ENCODE results near the gene NBEA. TPM values are rescaled to one million over a fixed set of nuclear protein-coding genes. Genes with fewer than 3 reads are reported as not detected.

Gene NBEA
- total and polyA plus RNA-seq, 12 donors, result 3.1 to 19.7 (median 14.2) TPM

DNA sequence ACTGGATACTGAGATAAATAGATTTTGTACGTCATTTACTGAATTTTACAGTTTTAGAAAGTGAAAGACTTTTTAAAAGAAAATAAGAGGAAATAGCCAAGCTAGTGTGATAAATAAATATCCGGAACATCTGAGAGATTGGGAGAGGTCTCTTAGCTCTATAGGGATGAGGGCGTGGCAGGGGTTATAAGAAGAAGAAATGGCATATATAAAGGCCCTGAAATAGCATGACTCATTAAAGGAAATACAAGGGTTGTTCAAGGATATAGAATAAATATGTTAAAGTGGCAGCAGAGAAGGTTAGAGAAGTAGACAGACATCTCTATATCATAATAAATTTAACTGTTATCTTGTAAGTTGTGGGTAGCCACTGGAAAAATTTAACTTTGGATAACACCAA lies 390.1 kb downstream of the NBEA start:
- H3K27ac ChIP-seq, result no peak overlapping the region
- no peaks in the 10 kb centered on the region for H3K27me3 ChIP-seq
- TF ChIP-seq POLR2A (IDR thresholded peaks at IDR 0.05) (no peak), CTCF (IDR thresholded peaks at IDR 0.05) (no peak)
- intact Hi-C loops (cut with DNase I), result no loop called here
- WGBS, 4 donors, result 87 to 95% (median 90%) methylated on average over 3 of the region's 3 CpGs
- no peak for DNase-seq
- H3K4me1 ChIP-seq (replicated peaks in 1 of 2), result no peaks in the 10 kb centered on the region
- H3K36me3 ChIP-seq (replicated peaks in 1 of 2), result no peaks in the 10 kb centered on the region
- H3K4me3 ChIP-seq, result no peak overlapping the region
- H3K9me3 ChIP-seq (replicated peaks in 1 of 3), result peaks cover 0 to 8% (median 0%) of the 10 kb centered on the region in 3 donors

- TF ChIP-seq CTCF (IDR thresholded peaks at IDR 0.05) (no peak), POLR2A (IDR thresholded peaks at IDR 0.05) (no peak)
Measured at GRCh38 chr13:35333157-35333556, 391.1 kb downstream of the NBEA start.

DNA sequence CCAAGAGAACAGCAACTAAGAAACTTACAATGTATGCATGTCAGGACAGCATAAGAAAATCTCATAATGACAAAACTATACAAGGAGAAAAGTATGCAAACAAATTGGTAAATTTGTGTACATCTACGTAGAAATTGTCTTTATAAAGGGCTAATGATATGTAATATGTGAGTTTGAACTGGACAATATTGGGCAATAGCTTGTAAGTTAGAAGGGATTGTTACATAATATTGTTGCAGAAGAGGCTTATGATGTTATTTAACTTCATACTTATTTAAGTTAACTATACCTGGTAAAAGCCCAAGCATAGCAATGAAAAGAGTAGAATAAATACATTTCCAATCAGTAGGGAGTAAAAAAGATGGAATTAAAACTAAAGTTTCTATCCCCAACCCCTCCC lies 400.4 kb downstream of the NBEA start:
- Histone ChIP-seq H3K4me3 (no peak overlapping the region), H3K9me3 (replicated peaks in 1 of 3) (peaks cover 0 to 2% (median 0%) of the 10 kb centered on the region in 3 donors), H3K36me3 (replicated peaks in 1 of 2) (no peaks in the 10 kb centered on the region), H3K4me1 (replicated peaks in 1 of 2) (no peaks in the 10 kb centered on the region), H3K27ac (no peak overlapping the region), H3K27me3 (no peaks in the 10 kb centered on the region)
- TF ChIP-seq POLR2A (IDR thresholded peaks at IDR 0.05) (no peak), CTCF (IDR thresholded peaks at IDR 0.05) (no peak)
- no peak for DNase-seq
- intact Hi-C loops (cut with DNase I), result no loop called here
- 87 to 100% (median 94%) methylated on average over 1 of the region's 1 CpG for WGBS, 4 donors

More at GRCh38 chr13:35333157-35333556, 391.1 kb downstream of the NBEA start:
- Histone ChIP-seq H3K4me3 (no peak overlapping the region), H3K36me3 (replicated peaks in 1 of 2) (no peaks in the 10 kb centered on the region), H3K27ac (no peak overlapping the region), H3K4me1 (replicated peaks in 1 of 2) (no peaks in the 10 kb centered on the region), H3K9me3 (replicated peaks in 1 of 3) (peaks cover 0 to 13% (median 0%) of the 10 kb centered on the region in 3 donors), H3K27me3 (no peaks in the 10 kb centered on the region)
- WGBS, 4 donors, result 95 to 98% (median 97%) methylated on average over 3 of the region's 3 CpGs
- intact Hi-C loops (cut with DNase I), result no loop called here
- no peak for DNase-seq

GRCh38 chr13:35343417-35343816 lies 401.3 kb downstream of the NBEA start:
- Histone ChIP-seq H3K27me3 (no peaks in the 10 kb centered on the region), H3K27ac (no peak overlapping the region), H3K9me3 (replicated peaks in 1 of 3) (no peaks in the 10 kb centered on the region), H3K4me1 (replicated peaks in 1 of 2) (no peaks in the 10 kb centered on the region), H3K36me3 (replicated peaks in 1 of 2) (no peaks in the 10 kb centered on the region), H3K4me3 (no peak overlapping the region)
- DNase-seq, result no peak
- intact Hi-C loops (cut with DNase I), result no loop called here
- 94 to 99% (median 95%) methylated on average over 3 of the region's 3 CpGs for WGBS, 4 donors
- TF ChIP-seq POLR2A (IDR thresholded peaks at IDR 0.05) (no peak), CTCF (IDR thresholded peaks at IDR 0.05) (no peak)
